ENCODE measurements around the gene PITPNM1.
"Not testable (repeated sequence)": the region's sequence is repeated elsewhere in the genome, so short reads cannot be mapped to it uniquely, and the experiment has no call there.

Gene PITPNM1

DNA sequence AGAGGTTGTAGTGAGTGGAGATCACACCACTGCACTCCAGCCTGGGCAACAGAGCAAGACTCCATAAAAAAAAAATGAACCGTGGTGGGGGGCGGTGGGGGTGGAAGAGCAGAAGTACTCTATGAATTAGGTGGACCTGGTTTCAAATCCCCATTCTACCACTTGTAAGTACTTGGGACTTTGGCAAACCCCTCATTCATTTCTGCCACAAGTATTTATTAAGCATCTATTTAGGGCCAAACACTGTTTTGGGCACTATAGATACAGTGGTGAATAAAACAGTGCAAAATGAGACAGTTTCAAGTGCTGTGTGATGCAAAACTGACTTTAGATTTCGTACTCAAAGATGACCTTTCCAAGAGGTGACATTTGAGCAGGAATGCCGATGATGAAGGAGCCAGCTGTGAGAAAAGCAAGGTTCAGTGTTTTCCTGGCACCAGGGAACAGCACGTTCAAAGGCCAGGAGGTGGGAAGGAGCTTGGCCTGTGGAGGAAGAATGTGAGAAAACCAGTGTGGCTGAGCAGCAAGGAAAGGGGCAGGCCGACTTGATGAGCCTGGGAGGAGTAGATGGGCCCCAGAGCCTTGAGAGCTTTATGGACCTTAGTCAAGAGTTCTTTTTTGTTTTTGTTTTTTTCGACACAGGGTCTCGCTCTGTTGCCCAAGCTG, 34.7 kb downstream of the PITPNM1 start:
- no peak overlapping the region for H3K4me3 ChIP-seq (ENCODE audit: low read depth, low read length)
- no peak for DNase-seq (ENCODE audit: low read depth)

DNA sequence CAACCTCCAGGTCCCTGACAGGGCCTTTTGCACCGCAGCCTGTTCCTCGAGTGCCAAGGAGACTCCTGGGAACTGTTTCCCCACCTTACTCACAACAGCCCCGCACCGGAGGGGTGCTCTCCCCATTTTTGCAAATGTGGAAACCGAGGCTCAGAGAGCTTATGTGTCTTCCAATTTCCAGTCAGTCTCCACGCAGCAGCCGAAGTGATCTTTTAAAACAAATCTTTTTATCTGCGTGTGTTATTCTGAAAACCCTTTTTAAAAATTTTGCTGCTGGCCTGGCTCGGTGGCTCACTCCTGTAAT, 35.7 kb downstream of the PITPNM1 start:
- DNase-seq (ENCODE audit: low read depth) = no peak
- H3K4me3 ChIP-seq (ENCODE audit: low read depth, low read length) = peak overlapping the region; percentile 81

DNA sequence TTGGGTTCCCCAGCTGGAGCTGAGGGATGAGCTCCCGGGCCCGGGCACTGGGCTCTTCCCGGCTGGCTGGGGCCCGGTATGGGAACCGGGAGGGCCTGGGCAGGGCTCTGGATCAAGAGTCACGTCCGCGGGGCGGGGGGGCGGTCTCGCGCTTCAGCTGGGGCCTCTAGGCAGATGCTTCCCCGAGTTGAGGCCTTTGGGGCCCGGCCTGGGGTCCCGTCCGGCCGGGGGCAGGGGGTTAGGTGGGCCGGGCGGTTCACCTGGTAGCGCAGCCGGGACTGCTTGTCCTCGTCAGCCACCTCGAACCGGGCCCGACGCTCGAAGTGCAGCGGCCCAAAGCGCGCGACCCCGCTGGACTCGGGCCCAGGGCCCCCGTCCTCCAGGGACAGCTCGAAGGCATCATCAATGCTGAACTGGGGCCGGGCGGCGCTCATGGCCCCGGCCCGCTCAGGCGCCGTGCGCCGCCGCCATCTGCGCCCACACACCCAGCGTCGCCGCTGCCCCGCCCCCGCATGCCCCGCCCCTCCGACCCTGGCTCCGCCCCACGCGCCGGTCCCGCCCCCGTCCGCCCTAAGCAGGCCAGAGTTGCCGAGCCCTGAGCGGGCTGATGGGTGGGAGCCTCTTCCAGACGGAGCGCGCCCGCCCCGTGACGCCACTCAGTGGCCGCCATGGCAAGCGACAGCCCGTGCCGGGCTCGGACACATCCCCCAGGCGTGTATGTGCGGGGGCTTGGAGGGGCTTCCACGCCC, 36.2 kb downstream of the PITPNM1 start, which contains the start of gene TMEM134:
Gene TMEM134, minus strand, starts transcription at position 493 of the 749 bp plus-strand sequence. Its CDS starts 59 bp downstream, at position 434.
- DNase-seq (ENCODE audit: low read depth) = peak; percentile 64
- peak within 1 kb of the TSS; percentile 81 for H3K4me3 ChIP-seq (ENCODE audit: low read depth, low read length)

DNA sequence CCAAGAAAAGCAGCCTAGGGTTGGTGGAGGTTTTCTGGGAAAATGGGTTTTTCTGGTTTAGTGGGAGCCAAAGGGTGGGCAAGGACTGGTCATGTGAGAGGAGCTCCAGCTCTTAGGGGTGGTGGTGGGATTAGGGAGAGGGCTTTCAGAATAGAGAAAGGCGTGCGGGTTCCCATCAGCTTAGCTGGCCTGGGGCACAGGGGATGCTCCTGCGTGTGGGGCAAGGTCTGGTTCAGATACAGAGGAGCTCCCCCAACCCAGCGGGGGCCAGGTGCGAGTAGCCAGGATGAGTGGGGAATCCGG, 36.8 kb downstream of the PITPNM1 start:
- no peak for DNase-seq (ENCODE audit: low read depth)

DNA sequence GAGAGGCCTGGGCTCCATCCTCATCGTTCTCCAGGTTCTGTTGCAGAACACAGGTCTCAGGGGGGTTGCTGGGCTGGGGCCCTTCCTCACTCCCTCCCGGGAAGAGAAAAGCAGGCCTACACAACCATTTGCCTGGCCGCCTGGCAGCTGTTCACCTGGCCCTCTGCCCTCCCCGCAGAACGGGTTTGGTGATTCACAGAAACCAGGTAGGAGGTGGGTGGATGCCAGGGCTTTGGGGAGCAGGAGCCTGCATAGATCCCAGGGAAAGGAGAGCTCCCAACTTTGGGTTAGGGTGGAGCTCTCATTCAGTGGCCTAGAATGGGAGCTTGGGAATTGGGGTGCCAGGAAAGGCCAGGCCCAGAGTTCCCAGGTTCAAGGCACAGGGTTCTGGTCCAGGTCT, 37.1 kb downstream of the PITPNM1 start:
- DNase-seq (ENCODE audit: low read depth) = no peak
- H3K4me3 ChIP-seq (ENCODE audit: low read depth, low read length) = peak overlapping the region; percentile 81

More for the DNA sequence above, 36.8 kb downstream of the PITPNM1 start:
- peak overlapping the region; percentile 81 for H3K4me3 ChIP-seq (ENCODE audit: low read depth, low read length)

DNA sequence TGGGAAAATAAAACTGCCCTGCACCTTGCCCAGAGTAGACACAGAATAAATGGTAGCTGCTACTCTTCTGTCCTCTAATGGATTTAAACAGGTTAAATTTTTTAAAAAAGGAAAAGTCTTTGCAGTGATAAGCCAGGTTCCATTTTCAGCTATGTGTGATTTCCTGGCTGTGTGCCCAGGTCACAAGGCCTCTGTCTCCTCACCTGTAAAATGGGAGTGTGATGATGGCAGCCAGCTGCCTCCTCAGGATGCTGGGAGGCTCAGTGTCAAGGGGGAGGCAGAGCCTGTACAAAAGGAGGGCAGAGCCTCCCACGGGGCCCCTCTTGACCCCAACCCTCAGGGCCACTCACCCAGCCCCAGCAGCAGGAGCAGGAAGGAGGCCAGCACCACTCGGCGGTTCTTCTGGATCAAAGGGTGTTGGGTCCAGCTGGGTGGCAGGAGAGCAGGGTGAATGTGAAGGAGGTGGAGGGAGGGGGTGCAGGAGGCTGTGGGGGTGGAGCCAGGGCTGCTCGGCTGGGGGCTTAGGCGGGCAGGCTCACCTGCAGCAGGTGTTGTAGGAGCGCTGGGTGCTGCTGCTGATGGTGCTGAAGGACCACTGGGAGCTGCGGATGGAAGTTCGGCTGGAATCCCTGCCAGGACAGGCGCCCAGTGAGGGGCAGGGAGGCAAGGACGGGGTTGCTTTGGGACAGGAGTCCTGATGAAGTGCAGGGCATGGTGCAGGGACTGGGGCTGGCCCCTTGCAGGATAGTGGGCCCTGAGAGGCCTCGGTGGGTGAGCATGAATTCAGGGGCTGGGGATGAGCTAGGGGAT, 38.0 kb downstream of the PITPNM1 start:
- no peak overlapping the region for H3K4me3 ChIP-seq (ENCODE audit: low read depth, low read length)
- DNase-seq (ENCODE audit: low read depth) = no peak

DNA sequence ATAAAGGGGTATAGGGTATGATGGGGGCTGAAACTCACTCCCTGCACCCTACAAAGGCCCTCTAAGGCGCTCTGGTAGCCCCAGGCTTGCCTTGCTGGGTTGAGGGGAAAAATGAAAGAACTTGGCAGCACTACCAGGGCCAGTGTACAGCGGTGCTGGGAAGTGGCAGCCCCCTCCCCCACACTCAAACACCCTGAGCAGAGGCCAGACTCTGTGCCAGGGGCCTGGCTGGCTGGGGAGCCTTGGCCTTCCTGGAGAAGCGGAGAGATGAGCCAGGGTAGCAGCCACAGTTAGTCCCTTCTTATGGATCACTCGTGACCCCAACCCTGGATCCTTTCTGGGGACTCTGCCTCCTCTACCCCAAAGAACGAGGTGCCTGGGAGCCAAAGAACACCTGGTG, 38.8 kb downstream of the PITPNM1 start:
- no peak for DNase-seq (ENCODE audit: low read depth)
- H3K4me3 ChIP-seq (ENCODE audit: low read depth, low read length) = no peak overlapping the region

DNA sequence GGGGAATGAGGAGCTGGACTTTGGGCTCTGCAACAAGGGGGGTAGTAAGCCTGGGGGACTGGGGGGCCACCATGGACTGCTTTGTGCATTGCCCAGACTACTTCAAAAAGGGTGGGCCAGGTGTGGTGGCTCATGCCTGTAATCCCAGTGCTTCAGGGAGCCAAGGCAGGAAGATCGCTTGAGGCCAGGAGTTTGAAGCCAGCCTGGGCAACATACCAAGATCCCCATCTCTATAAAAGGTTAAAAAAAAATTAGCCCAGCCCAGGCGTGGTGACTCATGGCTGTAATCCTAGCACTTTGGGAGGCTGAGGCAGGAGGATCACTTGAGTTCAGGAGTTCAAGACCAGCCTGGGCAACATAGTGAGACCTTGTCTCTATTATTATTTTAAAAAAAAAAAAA, 39.6 kb downstream of the PITPNM1 start:
- H3K4me3 ChIP-seq (ENCODE audit: low read depth, low read length); DNase-seq (ENCODE audit: low read depth): not testable (repeated sequence)

DNA sequence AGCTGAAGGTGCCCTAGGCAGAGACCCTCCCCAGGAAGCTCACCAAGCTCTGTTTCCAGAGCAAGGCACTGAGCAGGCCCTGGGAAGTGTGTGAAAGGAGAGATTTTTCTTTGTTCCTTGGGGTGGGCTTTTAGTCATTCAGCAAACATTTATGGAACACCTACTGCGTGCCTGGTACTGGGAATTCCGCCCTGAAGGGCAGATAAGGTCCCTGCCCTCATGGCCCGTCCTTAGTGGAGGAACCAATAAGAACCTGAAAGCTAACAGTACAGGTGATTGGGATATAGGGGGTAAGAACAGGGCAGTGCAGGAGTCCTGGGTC, 40.0 kb downstream of the PITPNM1 start:
- no peak for DNase-seq (ENCODE audit: low read depth)
- H3K4me3 ChIP-seq (ENCODE audit: low read depth, low read length) = peak overlapping the region; percentile 61

DNA sequence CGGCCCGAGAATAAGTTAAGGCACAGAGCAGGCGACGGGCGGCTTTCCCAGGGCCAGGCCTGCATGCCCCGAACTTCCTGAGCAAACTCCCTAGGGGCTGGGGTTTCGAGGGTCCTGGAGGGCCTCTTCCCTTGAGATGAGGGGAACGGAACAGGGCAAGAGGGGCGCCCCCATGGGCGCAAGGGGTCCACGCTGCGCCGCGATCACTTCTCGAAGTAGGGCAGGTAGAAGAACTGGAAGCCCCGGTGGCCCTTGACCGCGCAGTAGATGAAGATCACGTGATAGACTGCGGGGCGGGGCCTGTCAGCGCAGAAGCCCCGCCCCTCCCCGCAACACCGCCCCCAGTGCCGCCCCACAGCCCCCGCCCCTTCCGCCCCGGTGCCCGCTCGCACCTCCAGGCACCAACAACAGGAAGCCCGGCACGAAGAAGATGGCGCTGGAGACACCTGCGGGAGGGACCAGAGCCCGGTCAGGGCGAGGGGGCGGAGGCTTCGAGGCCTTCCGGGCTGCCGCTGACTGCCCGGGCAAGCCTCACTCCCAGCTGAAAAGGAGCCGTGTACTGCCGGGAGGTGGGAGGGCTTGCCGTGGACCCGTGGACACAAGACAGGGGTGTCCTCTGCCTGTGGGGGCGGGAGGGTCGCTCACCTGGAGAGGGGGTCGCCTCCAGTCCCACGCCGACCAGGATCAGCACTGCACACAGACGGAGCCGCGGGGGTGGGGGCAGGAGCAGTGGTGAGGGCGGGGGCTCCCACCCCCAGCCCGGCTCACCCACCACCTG, 40.6 kb downstream of the PITPNM1 start:
- DNase-seq (ENCODE audit: low read depth) = no peak
- H3K4me3 ChIP-seq (ENCODE audit: low read depth, low read length) = peak overlapping the region; percentile 61

DNA sequence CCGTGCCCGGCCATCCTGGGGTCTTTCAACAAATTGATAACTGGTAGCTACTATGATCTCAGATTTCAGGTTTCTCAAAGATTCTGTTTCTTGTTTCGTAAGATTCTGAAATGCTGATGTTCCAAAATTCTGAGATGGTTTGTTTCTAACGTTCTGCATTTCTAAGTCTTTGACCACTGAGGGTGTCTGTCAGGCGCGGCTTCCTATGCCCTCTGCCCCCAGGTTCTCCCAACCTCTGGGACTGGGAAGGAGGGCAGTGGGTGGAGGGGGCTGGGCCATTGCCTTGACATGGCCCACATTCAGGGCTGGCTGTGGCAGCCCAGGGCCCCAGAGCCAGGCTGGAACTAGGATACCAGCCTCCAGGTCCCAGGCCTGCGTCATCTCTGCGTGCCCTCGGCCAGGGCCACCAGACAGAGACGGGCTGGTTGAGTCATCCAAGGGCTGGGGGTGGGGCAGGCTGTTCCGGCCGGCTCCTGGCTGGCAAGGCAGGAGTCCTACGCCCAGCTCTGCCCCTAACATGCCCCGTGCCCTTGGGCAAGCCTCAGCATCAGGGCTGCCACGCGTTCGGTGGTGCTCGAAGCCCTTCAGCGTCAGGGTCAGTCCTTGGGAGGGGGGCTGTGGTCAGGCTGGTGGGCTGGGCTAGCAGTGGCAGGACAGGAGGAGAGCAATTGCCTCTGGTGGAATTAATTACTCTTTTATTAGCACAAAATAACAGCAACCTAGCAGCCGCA, 41.3 kb downstream of the PITPNM1 start:
- no peak for DNase-seq (ENCODE audit: low read depth)
- peak overlapping the region; percentile 61 for H3K4me3 ChIP-seq (ENCODE audit: low read depth, low read length)

DNA sequence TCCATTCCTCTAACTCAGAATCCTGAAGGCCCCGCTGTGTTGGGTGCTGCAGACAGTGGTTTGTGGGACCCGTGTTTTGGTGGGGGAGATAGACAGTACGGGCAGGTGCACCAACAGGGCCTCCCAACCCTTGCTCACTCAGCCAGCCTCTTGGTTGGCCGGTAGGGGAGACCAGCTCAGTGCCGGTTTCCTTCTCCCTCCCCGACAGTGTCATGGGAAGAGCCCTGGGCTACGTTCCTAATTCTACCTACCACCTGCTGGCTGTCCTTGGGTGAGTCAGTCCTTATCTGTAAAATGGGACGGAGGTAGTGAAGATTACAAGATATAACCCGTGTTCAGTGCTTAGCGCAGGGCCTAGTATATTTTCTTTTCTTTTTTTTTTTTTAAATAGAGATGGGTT, 42.0 kb downstream of the PITPNM1 start:
- DNase-seq (ENCODE audit: low read depth) = no peak
- no peak overlapping the region for H3K4me3 ChIP-seq (ENCODE audit: low read depth, low read length)

DNA sequence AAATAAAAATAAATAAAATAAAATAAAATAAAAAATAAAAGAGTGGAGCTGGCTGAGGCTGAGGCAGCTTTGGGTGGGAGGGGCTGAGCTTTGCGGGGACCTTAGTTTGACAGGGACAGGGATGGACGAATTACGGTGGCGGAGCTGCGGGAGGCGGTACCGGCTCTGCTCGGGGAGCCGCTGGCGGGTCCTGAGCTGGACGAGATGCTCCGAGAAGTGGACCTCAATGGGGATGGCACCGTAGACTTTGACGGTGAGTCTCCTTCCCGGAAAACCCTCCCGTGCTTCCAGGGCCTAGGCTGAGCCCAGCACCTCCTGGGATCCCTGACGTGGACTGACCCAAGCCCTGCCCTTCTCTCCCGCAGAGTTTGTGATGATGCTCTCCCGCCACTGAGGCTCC, 46.9 kb downstream of the PITPNM1 start:
- H3K4me3 ChIP-seq (ENCODE audit: low read depth, low read length) = no peak overlapping the region
- DNase-seq (ENCODE audit: low read depth) = no peak

DNA sequence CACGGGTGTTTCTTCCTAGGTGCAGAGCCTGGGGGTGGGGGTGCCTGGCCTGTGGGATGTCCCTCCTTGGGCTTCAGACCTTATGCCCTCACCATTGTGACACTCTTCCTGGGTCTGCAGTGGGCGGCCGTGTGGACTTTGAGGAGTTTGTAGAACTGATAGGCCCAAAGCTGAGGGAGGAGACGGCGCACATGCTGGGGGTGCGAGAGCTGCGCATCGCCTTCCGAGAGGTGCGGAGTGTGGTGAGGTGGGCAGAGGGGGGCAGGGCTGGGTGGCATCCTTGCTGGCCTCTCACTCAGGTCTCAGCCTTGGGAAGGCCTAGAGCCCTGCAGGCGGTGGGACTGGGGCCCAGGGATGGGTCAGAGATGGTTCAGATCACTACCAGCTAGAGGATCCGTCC, 47.7 kb downstream of the PITPNM1 start:
- DNase-seq (ENCODE audit: low read depth) = no peak
- no peak overlapping the region for H3K4me3 ChIP-seq (ENCODE audit: low read depth, low read length)

DNA sequence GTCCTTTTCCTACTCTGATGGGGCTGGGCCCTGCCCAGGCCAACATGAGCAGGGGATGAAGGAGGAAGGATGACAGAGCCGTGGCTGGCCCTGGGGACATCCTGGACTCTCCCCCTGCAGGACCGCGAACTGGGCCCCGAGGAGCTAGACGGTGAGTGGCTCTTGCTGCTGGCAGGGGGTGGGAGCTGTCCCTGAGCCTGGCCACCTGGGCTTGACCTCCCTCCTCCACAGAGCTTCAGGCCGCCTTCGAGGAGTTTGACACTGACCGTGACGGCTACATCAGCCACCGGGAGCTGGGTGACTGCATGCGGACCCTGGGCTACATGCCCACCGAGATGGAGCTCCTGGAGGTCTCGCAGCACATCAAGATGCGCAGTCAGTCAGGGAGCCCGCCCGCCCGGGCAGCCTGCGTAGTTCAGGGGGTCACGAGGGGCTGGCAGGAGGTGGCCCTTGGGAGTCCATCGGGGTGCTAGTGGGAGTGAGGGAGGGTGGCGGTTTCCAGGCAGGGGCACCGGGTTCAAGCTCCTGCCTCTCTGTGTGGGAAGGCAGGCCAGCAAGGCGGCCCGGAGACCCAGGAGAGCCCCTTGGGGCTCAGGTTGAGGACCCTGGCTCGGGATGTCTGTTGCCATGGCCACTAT, 49.0 kb downstream of the PITPNM1 start:
- no peak for DNase-seq (ENCODE audit: low read depth)
- no peak overlapping the region for H3K4me3 ChIP-seq (ENCODE audit: low read depth, low read length)

DNA sequence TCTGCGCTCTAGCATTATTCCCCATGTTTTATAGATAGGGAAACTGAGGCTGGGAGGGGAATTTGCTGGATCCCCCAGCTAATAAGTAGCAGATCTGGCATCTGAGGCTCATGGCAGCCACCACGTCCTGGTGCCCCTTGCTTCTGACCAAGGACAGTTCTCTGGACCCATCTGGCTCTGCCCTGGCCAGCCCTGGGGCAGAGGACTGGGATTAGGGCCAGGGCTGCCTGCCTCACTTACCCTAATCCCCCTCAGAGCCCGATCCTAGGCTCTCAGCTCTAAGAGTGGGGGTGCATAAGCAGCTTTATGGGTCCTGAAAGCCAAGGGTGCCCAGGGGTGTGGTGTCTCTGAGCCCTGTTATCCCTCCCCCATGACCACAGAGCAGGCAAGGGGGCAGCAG, 50.1 kb downstream of the PITPNM1 start, which contains the start of gene CABP4:
Gene CABP4, plus strand, starts transcription at position 301 of the 400 bp plus-strand sequence. Its CDS starts 70 bp downstream, at position 371.
- no peak within 1 kb of the TSS for H3K4me3 ChIP-seq (ENCODE audit: low read depth, low read length)
- no peak for DNase-seq (ENCODE audit: low read depth)

DNA sequence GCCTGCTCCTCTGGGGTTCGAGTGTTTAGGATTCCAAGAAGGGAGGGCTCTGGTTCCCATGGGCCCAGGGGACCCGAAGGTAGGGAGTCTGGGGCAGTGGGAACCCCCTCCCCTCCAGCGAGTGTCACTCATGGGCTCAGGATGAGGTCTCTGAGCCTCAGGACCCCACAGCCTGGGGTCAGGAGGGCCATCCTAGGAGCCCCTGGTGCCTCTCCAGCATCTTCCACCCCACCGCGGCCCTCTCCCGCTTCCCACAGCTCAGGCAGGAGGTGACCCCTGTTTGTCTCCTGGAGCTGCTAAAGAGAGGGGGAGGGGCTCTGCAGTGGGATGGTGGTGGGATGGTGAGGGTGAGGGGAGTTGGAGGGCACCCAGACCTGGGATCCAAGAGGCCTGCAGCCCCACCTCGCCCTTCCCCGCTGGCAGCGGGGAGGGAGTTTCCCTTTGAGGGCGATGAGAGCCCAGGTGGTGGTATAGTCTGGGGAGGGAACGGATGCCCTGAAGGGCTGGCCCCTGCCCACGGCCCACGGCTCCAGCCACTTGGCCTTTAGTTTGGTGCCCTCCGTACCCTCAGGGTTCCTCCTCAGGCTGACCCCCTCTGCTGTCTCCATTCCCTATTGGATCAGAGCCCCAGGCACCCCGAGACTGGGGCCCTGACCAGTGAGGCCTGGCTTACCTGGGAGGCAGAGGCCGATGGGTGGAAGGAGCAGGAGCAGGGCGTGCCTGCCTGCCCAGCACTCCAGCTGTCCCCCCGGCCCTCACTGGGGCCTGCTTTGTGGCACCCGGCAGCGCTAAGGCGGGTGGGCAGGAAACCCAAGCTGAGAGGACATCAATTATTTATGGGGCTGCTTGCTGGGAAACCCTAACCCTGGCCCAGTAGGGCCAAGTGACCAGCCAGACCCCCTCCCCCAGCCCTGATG, 51.1 kb downstream of the PITPNM1 start:
- DNase-seq (ENCODE audit: low read depth) = no peak

More for the DNA sequence above, 51.1 kb downstream of the PITPNM1 start:
- no peak overlapping the region for H3K4me3 ChIP-seq (ENCODE audit: low read depth, low read length)

Measured in skeletal muscle cell (primary cell).